Breast epithelium (tissue), 3 donors: Measurements from ENCODE around the gene GPR82.

ENCODE experiments used
- POLR2A ChIP-seq: fragments of 450-650 bp; IDR thresholded peaks from one replicate; pipeline ENCODE4 v1.6.1; 2016; ENCODE audit warnings: antibody characterized with exemption, mild to moderate bottlenecking, moderate library complexity
- TF ChIP-seq, protein P1 (sequence below), 3 donors: fragments of 450-650 bp; IDR thresholded peaks; one replicate each; pipeline ENCODE4 v1.5.1; 2016 to 2017; ENCODE audit warnings: antibody characterized with exemption in 3 of 3, mild to moderate bottlenecking in 3 of 3, moderate library complexity in 3 of 3

DNA sequence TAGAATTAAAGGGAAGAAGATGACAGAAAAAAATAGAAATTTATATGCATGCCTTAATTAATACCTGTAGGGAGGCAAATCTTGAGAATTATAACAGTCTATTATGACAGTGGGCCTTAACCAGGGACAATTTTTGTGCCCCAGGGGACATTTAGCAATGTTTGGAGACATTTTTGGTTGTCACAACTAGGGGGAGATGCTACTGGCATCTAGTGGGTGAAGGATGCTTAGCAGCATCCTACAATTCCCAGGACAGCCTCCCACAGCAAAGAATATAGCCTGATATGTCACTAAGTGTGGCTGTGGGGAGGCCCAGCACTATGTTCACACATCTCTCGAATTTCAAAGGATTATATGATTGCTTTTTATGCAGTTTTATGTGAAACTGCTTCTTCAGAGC is 10.5 kb downstream of the GPR82 start:
- TF ChIP-seq POLR2A, result no peak
- TF ChIP-seq, protein P1, sequence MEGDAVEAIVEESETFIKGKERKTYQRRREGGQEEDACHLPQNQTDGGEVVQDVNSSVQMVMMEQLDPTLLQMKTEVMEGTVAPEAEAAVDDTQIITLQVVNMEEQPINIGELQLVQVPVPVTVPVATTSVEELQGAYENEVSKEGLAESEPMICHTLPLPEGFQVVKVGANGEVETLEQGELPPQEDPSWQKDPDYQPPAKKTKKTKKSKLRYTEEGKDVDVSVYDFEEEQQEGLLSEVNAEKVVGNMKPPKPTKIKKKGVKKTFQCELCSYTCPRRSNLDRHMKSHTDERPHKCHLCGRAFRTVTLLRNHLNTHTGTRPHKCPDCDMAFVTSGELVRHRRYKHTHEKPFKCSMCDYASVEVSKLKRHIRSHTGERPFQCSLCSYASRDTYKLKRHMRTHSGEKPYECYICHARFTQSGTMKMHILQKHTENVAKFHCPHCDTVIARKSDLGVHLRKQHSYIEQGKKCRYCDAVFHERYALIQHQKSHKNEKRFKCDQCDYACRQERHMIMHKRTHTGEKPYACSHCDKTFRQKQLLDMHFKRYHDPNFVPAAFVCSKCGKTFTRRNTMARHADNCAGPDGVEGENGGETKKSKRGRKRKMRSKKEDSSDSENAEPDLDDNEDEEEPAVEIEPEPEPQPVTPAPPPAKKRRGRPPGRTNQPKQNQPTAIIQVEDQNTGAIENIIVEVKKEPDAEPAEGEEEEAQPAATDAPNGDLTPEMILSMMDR (IDR thresholded peaks at IDR 0.05), result no peak
